ENCODE measurements around the gene COL6A2. TPM values are rescaled to one million over a fixed set of nuclear protein-coding genes. Genes with fewer than 3 reads are reported as not detected.
A peak's percentile ranks its signal among the peaks of the same experiment; 100 is the strongest.

COL6A2 gene
- total and polyA plus RNA-seq, 2 of the 4 experiments (the other 2 are of a cell fraction) = 208 to 1,065 TPM

GRCh38 chr21:46067505-46068201 is 30.3 kb upstream of the COL6A2 start:
- Histone ChIP-seq H4K91ac (ENCODE audit: insufficient read depth, low read depth, low read length) (peak overlapping the region; percentile 85), H3K4ac (ENCODE audit: low read depth, low read length) (peak overlapping the region; percentile 95), H3K4me2 (ENCODE audit: low read depth, low read length) (no peak overlapping the region), H4K5ac (ENCODE audit: low read depth, low read length) (peak overlapping the region; percentile 89), H3K9me3 (ENCODE audit: control insufficient read depth, insufficient read depth, low read length) (peaks cover 6% of the 10 kb centered on the region), H3K4me1 (ENCODE audit: control insufficient read depth, insufficient read depth, low read length) (peaks cover 31% of the 10 kb centered on the region), H2BK20ac (ENCODE audit: low read depth, low read length) (peak overlapping the region; percentile 96; the same call in 1 of the 2 replicates), H3K14ac (replicated peaks; ENCODE audit: low read depth, low read length) (peak overlapping the region; percentile 61), H4K20me1 (ENCODE audit: insufficient read depth, low read length) (no peaks in the 10 kb centered on the region), H4K8ac (ENCODE audit: low read depth in 2 of 2, low read length in 2 of 2) (peak overlapping the region; percentile 96 to 99), H3K23ac (ENCODE audit: low read depth, low read length) (peak overlapping the region; percentile 97; the same call in 1 of the 2 replicates), H2AK5ac (ENCODE audit: low read depth, low read length) (peak overlapping the region; percentile 99), H3K27ac (ENCODE audit: insufficient read depth, low read length) (peak overlapping the region; percentile 95), H3K9me1 (ENCODE audit: insufficient read depth, low read length) (peaks cover 26% of the 10 kb centered on the region), H3K9ac (ENCODE audit: low read depth, low read length) (peak overlapping the region; percentile 63), H3K4me3 (ENCODE audit: insufficient read depth, low read depth, low read length) (no peak overlapping the region), H2BK120ac (ENCODE audit: low read depth, low read length) (peak overlapping the region; percentile 93), H3K56ac (ENCODE audit: extremely low read depth, insufficient read depth, low read length) (peak overlapping the region; percentile 40; the same call in 1 of the 2 replicates), H2AFZ (replicated peaks; ENCODE audit: low read length, poor library complexity) (peak overlapping the region; percentile 0), H3K36me3 (ENCODE audit: control insufficient read depth, insufficient read depth, low read length) (no peaks in the 10 kb centered on the region), H3K79me1 (ENCODE audit: low read depth in 1 of 2, low read length in 2 of 2) (peaks cover 0 to 23% of the 10 kb centered on the region in 2 experiments; a peak in 2 of 4 replicates), H3K27me3 (ENCODE audit: control insufficient read depth, insufficient read depth, low read length) (no peaks in the 10 kb centered on the region), H2BK15ac (ENCODE audit: low read depth, low read length) (peak overlapping the region; percentile 98; the same call in 2 of the 3 replicates), H3K18ac (ENCODE audit: low read depth, low read length) (peak overlapping the region; percentile 88), H2AK9ac (replicated peaks; ENCODE audit: low read depth, low read length, poor library complexity) (peak overlapping the region; percentile 87), H2BK5ac (ENCODE audit: low read depth, low read length, poor library complexity, severe bottlenecking) (peak overlapping the region; percentile 75)
- ChIA-PET POLR2A (ENCODE audit: unreplicated experiment) (interaction anchor here (1.0 kb wide), 1 partner anchor 25 kb away, joined by 4 read pairs; no protein-coding TSS in a partner anchor), CTCF (interaction anchor here (0.6 to 0.9 kb wide), 2 partner anchors 11 to 21 kb away, joined by 3 read pairs; no protein-coding TSS in a partner anchor)
- dilution Hi-C loops (cut with HindIII; ENCODE audit: low sequenced_read_pairs, unreplicated experiment) (no loop called here), intact Hi-C loops (cut with micrococcal nuclease) (no loop called here), in situ Hi-C loops (cut with MboI; ENCODE audit: low sequenced_read_pairs) (no loop called here)
- ATAC-seq (ENCODE audit: low read depth) = no peak
- TF ChIP-seq USF2 (IDR thresholded peaks at IDR 0.05; ENCODE audit: low read depth, low read length) = no peak
- no peak for TF ChIP-seq BHLHE40 (IDR thresholded peaks at IDR 0.05; ENCODE audit: low read depth, low read length)
- TF ChIP-seq RCOR1 (IDR thresholded peaks at IDR 0.05; ENCODE audit: insufficient replicate concordance, low read length) = no peak
- TF ChIP-seq POLR2A (IDR thresholded peaks at IDR 0.05; ENCODE audit: low read depth, low read length) = no peak
- no peak for TF ChIP-seq MAZ (IDR thresholded peaks at IDR 0.05; ENCODE audit: borderline replicate concordance, low read depth, low read length)
- TF ChIP-seq FOS (IDR thresholded peaks at IDR 0.05; ENCODE audit: low read depth, low read length) = no peak
- no peak for TF ChIP-seq RAD21 (IDR thresholded peaks at IDR 0.05; ENCODE audit: low read length)
- no peak for TF ChIP-seq CTCF (conservative IDR thresholded peaks at IDR 0.05; ENCODE audit: low read depth, low read length)
- TF ChIP-seq SMC3 (IDR thresholded peaks at IDR 0.05; ENCODE audit: low read depth, low read length) = no peak
- no peak for TF ChIP-seq CHD1 (IDR thresholded peaks at IDR 0.05; ENCODE audit: low read depth, low read length)
- BruUV-seq (replicated peaks) = no TSS peak
- no peak for DNase-seq
- WGBS, 2 experiments (ENCODE audit: extremely low coverage in 2 of 2, insufficient read length in 1 of 2) = 93% methylated on average over 21 of the region's 32 CpGs; no CpG with 5 or more reads in 1 of the 2 experiments
